ENCODE results near the gene SLC38A8. TPM values are rescaled to one million over a fixed set of nuclear protein-coding genes. Genes with fewer than 3 reads are reported as not detected.

Gene SLC38A8
- total RNA-seq, 1 experiment from 2014 or later: 0.35 TPM

GRCh38 chr16:84048270-84048669 lies 5.7 kb upstream of the SLC38A8 start:
- DNase-seq: peak; percentile 67

More at GRCh38 chr16:84048270-84048669, 5.7 kb upstream of the SLC38A8 start:
- Histone ChIP-seq H3K18ac (ENCODE audit: insufficient read length, low read depth, low read length) (no peak overlapping the region), H2BK15ac (ENCODE audit: low read depth, low read length) (no peak overlapping the region), H3K79me1 (ENCODE audit: insufficient read depth, low read depth, low read length, poor library complexity, severe bottlenecking) (no peaks in the 10 kb centered on the region), H3K14ac (ENCODE audit: insufficient read depth, low read length) (no peak overlapping the region), H3K4me2 (ENCODE audit: insufficient read depth, insufficient read length, low read length) (no peak overlapping the region), H3K23me2 (ENCODE audit: insufficient read length, low read depth, low read length, poor library complexity, severe bottlenecking) (no peaks in the 10 kb centered on the region), H3K4ac (ENCODE audit: low read depth, low read length) (no peak overlapping the region), H4K91ac (ENCODE audit: insufficient read length, low read depth, low read length) (no peak overlapping the region), H4K8ac (replicated peaks; ENCODE audit: insufficient read length, low read depth, low read length) (no peak overlapping the region), H3K23ac (ENCODE audit: insufficient read length, low read depth, low read length) (no peak overlapping the region), H2BK12ac (ENCODE audit: insufficient read length, low read depth, low read length) (no peak overlapping the region), H2BK120ac (ENCODE audit: low read depth, low read length, poor library complexity, severe bottlenecking) (no peak overlapping the region), H4K20me1 (ENCODE audit: control insufficient read depth, insufficient read depth, insufficient read length) (no peaks in the 10 kb centered on the region), H3K79me2 (ENCODE audit: insufficient read depth, low read length) (no peaks in the 10 kb centered on the region), H2AFZ (ENCODE audit: low read length) (no peak overlapping the region), H3K4me1 (ENCODE audit: insufficient read depth, low read length) (no peaks in the 10 kb centered on the region; the same call in 1 of the 2 replicates), H3K27me3 (ENCODE audit: insufficient read depth, low read length) (no peaks in the 10 kb centered on the region), H2BK5ac (ENCODE audit: insufficient read length, low read length) (no peak overlapping the region), H3K56ac (ENCODE audit: insufficient read length, low read depth, low read length) (no peak overlapping the region), H3K9me3 (ENCODE audit: control insufficient read depth, low read depth, low read length) (no peaks in the 10 kb centered on the region), H4K5ac (ENCODE audit: insufficient read length, low read depth, low read length) (no peak overlapping the region), H3K27ac (ENCODE audit: insufficient read length, low read depth, low read length) (no peak overlapping the region), H3T11ph (ENCODE audit: low read length) (no peak overlapping the region), H2AK5ac (ENCODE audit: insufficient read length, low read length) (no peak overlapping the region), H3K9ac (ENCODE audit: extremely low read depth, insufficient read length, low read length) (no peak overlapping the region), H2BK20ac (ENCODE audit: low read depth, low read length, poor library complexity, severe bottlenecking) (no peak overlapping the region)
- peaks cover 6 to 15% (median 12%) of the 10 kb centered on the region in 3 experiments; a peak in 5 of 7 replicates for H3K36me3 Mint-ChIP-seq (ENCODE audit: insufficient read depth in 1 of 3, low read depth in 3 of 3)
- TF ChIP-seq CTCF (conservative IDR thresholded peaks at IDR 0.05): peak; percentile 68
- H3K27me3 Mint-ChIP-seq (ENCODE audit: low read depth): no peaks in the 10 kb centered on the region; the same call in 1 of the 2 replicates
- peaks cover 13 to 22% of the 10 kb centered on the region in 2 experiments for H3K4me1 Mint-ChIP-seq
- H3K27ac Mint-ChIP-seq: no peak overlapping the region
- no peaks in the 10 kb centered on the region for H3K9me3 Mint-ChIP-seq
- whole genome bisulfite sequencing (ENCODE audit: extremely low coverage, insufficient read length, low lambda C conversion rate): no CpG with 5 or more reads among the region's 7 CpGs
- no peak overlapping the region for H3K4me3 Mint-ChIP-seq
